Upper lobe of left lung (tissue), 6 donors: ENCODE data around the gene HSPB6. TPM values are rescaled to one million over a fixed set of nuclear protein-coding genes. Genes with fewer than 3 reads are reported as not detected.
A peak's percentile ranks its signal among the peaks of the same experiment; 100 is the strongest.

Experiments used
- ATAC-seq, 2 donors: fragments of 200-7000 bp; cut with Tn5 transposase; one replicate each; pipeline ENCODE4 v1.9.1; 2022; ENCODE audit warnings: mild to moderate bottlenecking in 2 of 2, moderate library complexity in 2 of 2; ENCODE audit not compliant: low FRiP score in 2 of 2
- DNase-seq, 2 donors: peaks; one replicate each; pipeline ENCODE4 v3.0.0-alpha.2; 2019 to 2020
- H3K27ac ChIP-seq, 4 donors: fragments of 200-600 bp; sonication (generic); one replicate each; pipeline ENCODE4 v1.5.1; 2016 to 2019
- H3K27me3 ChIP-seq, 4 donors: fragments of 200-600 bp; sonication (generic); one replicate each; pipeline ENCODE4 v1.5.1; 2017 to 2019
- H3K36me3 ChIP-seq, 4 donors: fragments of 200-600 bp; sonication (generic); one replicate each; pipeline ENCODE4 v1.5.1; 2016 to 2019
- H3K4me1 ChIP-seq, 4 donors: fragments of 200-600 bp; sonication (generic); one replicate each; pipeline ENCODE4 v1.5.1; 2018 to 2019
- H3K4me3 ChIP-seq, 4 donors: fragments of 200-600 bp; sonication (generic); one replicate each; pipeline ENCODE4 v1.5.1; 2017 to 2019; ENCODE audit warnings: mild to moderate bottlenecking in 2 of 4, moderate library complexity in 1 of 4
- H3K9me3 ChIP-seq, 4 donors: fragments of 200-600 bp; sonication (generic); one replicate each; pipeline ENCODE4 v1.5.1; 2018 to 2019
- EP300 ChIP-seq, 4 donors: sonication (generic); formaldehyde crosslinking; IDR thresholded peaks; one replicate each; pipeline ENCODE4 v1.5.1; 2017; ENCODE audit warnings: antibody characterized with exemption in 4 of 4, control low read depth in 2 of 4
- POLR2A ChIP-seq, 4 donors: fragments of 450-650 bp; IDR thresholded peaks; one replicate each; pipeline ENCODE4 v1.5.1; 2016 to 2017; ENCODE audit warnings: antibody characterized with exemption in 4 of 4, mild to moderate bottlenecking in 2 of 4
- POLR2AphosphoS5 ChIP-seq, 2 donors: sonication (generic); formaldehyde crosslinking; IDR thresholded peaks; one replicate each; pipeline ENCODE4 v1.5.1; 2017; ENCODE audit warnings: antibody characterized with exemption in 2 of 2
- WGBS, 2 donors: methylation state at CpG; one replicate each; pipeline ENCODE4 v1.1.5; 2017 to 2018; 5-methylcytosine and 5-hydroxymethylcytosine counted together
- total RNA-seq, 6 donors: library from RNA; depleted of rRNA in 4 of 6; stranded (reverse); fragments of >200 nt in 4 of 6; gene quantifications; one replicate each; pipeline versions ENCODE4 v1.1.0 to v1.2.1, GENCODE V29; 2016 to 2021
- TF ChIP-seq, protein P1 (sequence below), 6 experiments: fragments of 450-650 bp in 4 of 6; fragments of 200-600 bp in 2 of 6; sonication (generic) in 2 of 6; IDR thresholded peaks; one replicate each; pipeline ENCODE4 v1.5.1; 2016 to 2019; ENCODE audit warnings: antibody characterized with exemption in 6 of 6
- donor health status: DM: no; HTN: no; CAD: no; lungs with moderate emphysema.
- donor health status: DM: no; HTN: yes; CAD: no; lungs with severe emphysema.

The HSPB6 gene
- total RNA-seq, 6 donors from 2014 or later: 4.2 to 46.2 (median 18.4) TPM

DNA sequence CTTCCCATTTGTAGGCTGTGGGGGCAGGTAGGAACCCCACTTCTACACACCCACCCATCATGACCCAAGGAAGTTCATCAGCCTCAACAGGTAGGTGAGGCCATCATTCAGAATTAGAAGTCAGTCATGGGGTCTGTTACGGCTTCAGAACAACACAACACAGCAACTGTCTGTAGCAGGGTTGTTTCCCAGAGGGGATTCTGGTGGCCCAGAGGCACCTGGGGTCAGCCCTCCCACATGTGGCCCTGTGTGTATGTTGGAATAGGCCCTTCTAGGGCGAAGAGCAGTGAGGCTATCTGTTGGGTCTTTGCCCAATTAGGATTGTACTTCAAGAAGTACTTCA is 18.0 kb downstream of the HSPB6 start:
- H3K27me3 ChIP-seq: no peaks in the 10 kb centered on the region
- 78 to 79% methylated on average over 2 of the region's 2 CpGs for WGBS, 2 donors
- H3K36me3 ChIP-seq: peaks cover 10 to 54% (median 43%) of the 10 kb centered on the region in 4 donors
- H3K4me3 ChIP-seq: no peak overlapping the region
- DNase-seq (no peak), ATAC-seq (no peak)
- TF ChIP-seq EP300 (IDR thresholded peaks at IDR 0.05): no peak
- TF ChIP-seq POLR2A (IDR thresholded peaks at IDR 0.05): no peak
- TF ChIP-seq, protein P1, sequence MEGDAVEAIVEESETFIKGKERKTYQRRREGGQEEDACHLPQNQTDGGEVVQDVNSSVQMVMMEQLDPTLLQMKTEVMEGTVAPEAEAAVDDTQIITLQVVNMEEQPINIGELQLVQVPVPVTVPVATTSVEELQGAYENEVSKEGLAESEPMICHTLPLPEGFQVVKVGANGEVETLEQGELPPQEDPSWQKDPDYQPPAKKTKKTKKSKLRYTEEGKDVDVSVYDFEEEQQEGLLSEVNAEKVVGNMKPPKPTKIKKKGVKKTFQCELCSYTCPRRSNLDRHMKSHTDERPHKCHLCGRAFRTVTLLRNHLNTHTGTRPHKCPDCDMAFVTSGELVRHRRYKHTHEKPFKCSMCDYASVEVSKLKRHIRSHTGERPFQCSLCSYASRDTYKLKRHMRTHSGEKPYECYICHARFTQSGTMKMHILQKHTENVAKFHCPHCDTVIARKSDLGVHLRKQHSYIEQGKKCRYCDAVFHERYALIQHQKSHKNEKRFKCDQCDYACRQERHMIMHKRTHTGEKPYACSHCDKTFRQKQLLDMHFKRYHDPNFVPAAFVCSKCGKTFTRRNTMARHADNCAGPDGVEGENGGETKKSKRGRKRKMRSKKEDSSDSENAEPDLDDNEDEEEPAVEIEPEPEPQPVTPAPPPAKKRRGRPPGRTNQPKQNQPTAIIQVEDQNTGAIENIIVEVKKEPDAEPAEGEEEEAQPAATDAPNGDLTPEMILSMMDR (IDR thresholded peaks at IDR 0.05): no peak
- TF ChIP-seq POLR2AphosphoS5 (IDR thresholded peaks at IDR 0.05): no peak
- H3K27ac ChIP-seq: peak overlapping the region in 2 of 4 donors; percentile 8 to 89
- H3K9me3 ChIP-seq: no peaks in the 10 kb centered on the region
- H3K4me1 ChIP-seq: peaks cover 13 to 39% (median 27%) of the 10 kb centered on the region in 4 donors

GRCh38 chr19:35738021-35738886 is 18.6 kb downstream of the HSPB6 start:
- no peak for ATAC-seq
- no peaks in the 10 kb centered on the region for H3K9me3 ChIP-seq
- H3K4me1 ChIP-seq: peaks cover 12 to 33% (median 24%) of the 10 kb centered on the region in 4 donors
- peaks cover 10 to 59% (median 47%) of the 10 kb centered on the region in 4 donors for H3K36me3 ChIP-seq
- DNase-seq: peak in 1 of 2 donors; percentile 77
- TF ChIP-seq, protein P1 (IDR thresholded peaks at IDR 0.05): no peak
- TF ChIP-seq POLR2A (IDR thresholded peaks at IDR 0.05) (no peak), EP300 (IDR thresholded peaks at IDR 0.05) (no peak)
- H3K4me3 ChIP-seq: no peak overlapping the region
- peak overlapping the region in 1 of 4 donors; percentile 8 for H3K27ac ChIP-seq
- H3K27me3 ChIP-seq: no peaks in the 10 kb centered on the region
- 92 to 94% methylated on average over 28 to 37 of the region's 37 CpGs for WGBS, 2 donors

DNA sequence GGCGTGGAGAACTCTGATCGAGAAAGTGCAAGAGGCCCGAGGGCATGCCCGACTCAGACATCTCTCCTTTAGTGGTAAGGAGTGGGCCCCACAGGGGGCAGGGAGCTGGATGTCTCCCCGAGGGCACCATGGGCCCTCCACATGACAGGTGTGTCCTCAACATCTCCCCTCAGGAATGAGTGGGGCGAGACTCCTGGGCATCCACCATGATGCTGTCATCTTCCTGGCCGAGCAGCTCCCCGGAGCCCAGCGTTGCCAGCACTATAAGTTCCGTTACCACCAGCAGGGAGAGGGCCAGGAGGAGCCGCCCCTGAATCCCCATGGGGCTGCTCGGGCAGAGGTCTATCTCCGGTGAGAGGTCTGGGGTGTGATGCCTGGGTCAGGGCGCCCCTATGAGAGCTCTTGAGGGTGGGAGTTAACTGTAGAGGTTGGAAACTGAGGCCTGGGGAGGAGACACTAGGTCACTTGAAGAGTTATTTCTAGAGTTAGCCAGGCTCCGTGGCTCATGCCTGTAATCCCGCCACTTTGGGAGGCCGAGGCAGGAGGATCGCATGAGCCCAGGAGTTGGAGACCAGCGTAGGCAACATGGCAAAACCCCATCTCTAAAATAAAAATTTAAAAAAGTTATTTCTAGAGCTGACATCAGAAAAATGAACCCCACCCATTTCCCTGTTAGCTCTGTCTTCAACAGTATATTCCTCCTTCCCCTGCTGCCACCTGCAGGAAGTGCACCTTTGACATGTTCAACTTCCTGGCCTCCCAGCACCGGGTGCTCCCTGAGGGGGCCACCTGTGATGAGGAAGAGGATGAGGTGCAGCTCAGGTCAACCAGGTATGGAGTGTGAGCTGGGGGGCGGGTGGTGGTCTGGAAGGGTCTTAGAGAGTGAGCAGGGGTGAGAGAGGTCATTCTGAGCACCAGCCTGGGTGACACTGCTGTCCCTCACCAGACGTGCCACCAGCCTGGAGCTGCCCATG is 19.6 kb downstream of the HSPB6 start:
- ATAC-seq: no peak
- no peaks in the 10 kb centered on the region for H3K27me3 ChIP-seq
- no peaks in the 10 kb centered on the region for H3K9me3 ChIP-seq
- no peak for DNase-seq
- H3K4me1 ChIP-seq: peaks cover 12 to 28% (median 20%) of the 10 kb centered on the region in 4 donors
- TF ChIP-seq EP300 (IDR thresholded peaks at IDR 0.05) (no peak), POLR2A (IDR thresholded peaks at IDR 0.05) (no peak), POLR2AphosphoS5 (IDR thresholded peaks at IDR 0.05) (no peak)
- TF ChIP-seq, protein P1 (IDR thresholded peaks at IDR 0.05): no peak
- H3K27ac ChIP-seq: no peak overlapping the region
- H3K36me3 ChIP-seq: peaks cover 13 to 70% (median 58%) of the 10 kb centered on the region in 4 donors
- WGBS, 2 donors: 86 to 91% methylated on average over 16 to 22 of the region's 22 CpGs
- H3K4me3 ChIP-seq: no peak overlapping the region

- Histone ChIP-seq H3K4me3 (no peak overlapping the region), H3K36me3 (peaks cover 26 to 93% (median 81%) of the 10 kb centered on the region in 4 donors), H3K4me1 (peaks cover 3 to 11% (median 9%) of the 10 kb centered on the region in 4 donors), H3K9me3 (no peaks in the 10 kb centered on the region), H3K27me3 (no peaks in the 10 kb centered on the region), H3K27ac (no peak overlapping the region)
- no peak for DNase-seq
- TF ChIP-seq, protein P1 (IDR thresholded peaks at IDR 0.05): no peak
- TF ChIP-seq POLR2AphosphoS5 (IDR thresholded peaks at IDR 0.05) (no peak), EP300 (IDR thresholded peaks at IDR 0.05) (no peak), POLR2A (IDR thresholded peaks at IDR 0.05) (no peak)
- 91 to 94% methylated on average over 5 of the region's 5 CpGs for WGBS, 2 donors
- no peak for ATAC-seq
Observed at GRCh38 chr19:35734889-35735288, 21.9 kb downstream of the HSPB6 start.
